Activated naive CD8-positive, alpha-beta T cell (primary cell): ENCODE measurements around the gene DNAJB6.

Experiments used
- H3K27ac Mint-ChIP-seq: one replicate; pipeline ENCODE4 v1.8.0; 2021; ENCODE audit warnings: mixed read lengths
- H3K27me3 Mint-ChIP-seq: one replicate; pipeline ENCODE4 v1.8.0; 2021; ENCODE audit warnings: mixed read lengths
- H3K36me3 Mint-ChIP-seq: one replicate; pipeline ENCODE4 v1.8.0; 2021; ENCODE audit warnings: mixed read lengths
- H3K4me1 Mint-ChIP-seq: one replicate; pipeline ENCODE4 v1.8.0; 2021; ENCODE audit warnings: low read depth, mixed read lengths
- H3K4me3 Mint-ChIP-seq: one replicate; pipeline ENCODE4 v1.8.0; 2021; ENCODE audit warnings: mild to moderate bottlenecking, mixed read lengths
- H3K9me3 Mint-ChIP-seq: one replicate; pipeline ENCODE4 v1.8.0; 2021; ENCODE audit warnings: low read depth, mixed read lengths

The DNAJB6 gene

DNA sequence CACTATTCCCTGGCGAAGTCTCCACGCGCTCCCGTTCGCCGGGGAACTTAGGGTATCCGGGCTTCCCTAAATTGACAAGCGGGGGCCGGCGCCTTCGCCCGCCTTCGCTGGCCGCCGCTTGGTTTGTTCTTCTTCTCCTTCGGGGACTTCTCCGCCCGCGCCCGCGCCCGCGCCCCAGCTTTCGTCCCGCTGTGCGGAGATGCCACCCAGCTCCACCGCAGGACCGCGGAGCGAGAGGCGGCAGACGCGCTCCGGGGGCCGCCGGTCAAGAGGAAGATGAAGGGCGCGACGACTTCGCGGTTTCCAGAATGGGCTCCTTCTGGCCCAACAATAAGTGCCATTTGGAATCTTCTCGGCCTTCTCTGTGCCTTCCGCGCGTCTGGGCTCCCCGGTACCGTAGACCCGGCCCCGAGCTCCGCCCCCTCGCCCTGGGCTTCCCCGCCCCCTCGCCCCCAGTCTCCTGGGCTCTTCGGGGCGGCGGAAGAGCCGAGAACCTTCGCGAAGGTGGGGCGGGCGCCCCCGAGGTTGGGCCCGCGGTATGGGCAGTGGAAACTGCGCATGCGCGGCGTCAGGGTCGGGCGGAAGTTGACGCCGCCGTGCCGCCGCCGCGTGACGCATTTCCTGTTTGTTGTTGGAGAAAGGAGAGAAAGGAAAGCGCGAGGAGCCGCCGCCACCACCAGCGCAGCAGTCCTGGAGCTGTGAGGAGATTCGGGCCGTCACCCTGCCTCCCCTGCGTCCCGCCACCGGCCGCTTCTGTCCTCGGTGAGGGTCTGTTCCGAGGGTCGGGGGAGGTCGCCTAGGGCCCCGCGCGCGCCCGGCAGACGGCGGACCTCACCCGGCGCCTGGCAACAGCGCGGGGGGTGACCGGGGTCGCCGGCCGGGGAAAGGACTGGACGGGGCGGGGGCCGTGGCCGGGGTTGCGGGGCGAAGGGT, at the start of gene DNAJB6:
Gene DNAJB6 (plus strand): TSS at position 622 of the 933 bp plus-strand sequence. CDS start 21,569 bp downstream, outside the sequence.
- peak within 1 kb of the TSS; percentile 98 for H3K4me3 Mint-ChIP-seq
- peak within 1 kb of the TSS; percentile 97 for H3K27ac Mint-ChIP-seq
- peaks cover 9% of the 10 kb centered on the region for H3K36me3 Mint-ChIP-seq
- no peaks in the 10 kb centered on the region for H3K9me3 Mint-ChIP-seq
- H3K4me1 Mint-ChIP-seq, result peaks cover 34% of the 10 kb centered on the region
- H3K27me3 Mint-ChIP-seq, result no peaks in the 10 kb centered on the region

DNA sequence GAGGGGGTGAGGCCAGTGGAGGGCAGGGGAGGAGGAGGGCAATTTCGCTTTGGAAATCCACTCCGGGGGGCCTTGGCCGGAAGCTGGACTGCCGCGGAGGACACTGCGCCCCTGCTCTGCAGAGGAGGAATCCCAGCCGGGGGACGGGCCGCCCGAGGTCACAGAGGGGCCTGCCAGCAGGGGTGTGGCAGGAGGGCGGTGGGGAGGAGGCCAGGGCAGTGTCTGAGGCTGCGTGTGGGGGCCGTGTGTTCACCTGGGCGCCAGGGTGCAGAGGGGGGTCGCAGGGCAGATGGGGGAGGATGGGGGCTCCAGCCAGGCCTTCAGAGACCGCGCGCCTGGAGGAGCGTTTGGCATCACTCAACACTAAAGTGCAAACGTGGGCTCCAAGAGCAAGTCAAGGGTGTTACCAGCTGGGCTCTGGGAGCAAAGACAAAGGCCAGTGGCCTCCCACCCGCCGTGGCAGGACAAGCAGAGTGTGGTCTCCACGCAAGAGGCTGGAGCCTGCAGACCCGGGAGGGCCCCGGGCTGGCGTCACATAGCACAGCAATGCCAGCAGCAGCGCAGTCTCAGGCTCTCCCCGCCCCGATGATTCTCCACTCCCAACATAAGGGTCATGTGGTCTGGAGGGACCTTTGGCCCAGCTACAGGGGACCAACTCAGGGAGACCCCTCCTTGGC, 45.3 kb upstream of the DNAJB6 start:
- H3K4me1 Mint-ChIP-seq, result no peaks in the 10 kb centered on the region
- H3K4me3 Mint-ChIP-seq, result no peak overlapping the region
- H3K36me3 Mint-ChIP-seq, result no peaks in the 10 kb centered on the region
- no peak overlapping the region for H3K27ac Mint-ChIP-seq
- H3K9me3 Mint-ChIP-seq, result no peaks in the 10 kb centered on the region
- no peaks in the 10 kb centered on the region for H3K27me3 Mint-ChIP-seq

DNA sequence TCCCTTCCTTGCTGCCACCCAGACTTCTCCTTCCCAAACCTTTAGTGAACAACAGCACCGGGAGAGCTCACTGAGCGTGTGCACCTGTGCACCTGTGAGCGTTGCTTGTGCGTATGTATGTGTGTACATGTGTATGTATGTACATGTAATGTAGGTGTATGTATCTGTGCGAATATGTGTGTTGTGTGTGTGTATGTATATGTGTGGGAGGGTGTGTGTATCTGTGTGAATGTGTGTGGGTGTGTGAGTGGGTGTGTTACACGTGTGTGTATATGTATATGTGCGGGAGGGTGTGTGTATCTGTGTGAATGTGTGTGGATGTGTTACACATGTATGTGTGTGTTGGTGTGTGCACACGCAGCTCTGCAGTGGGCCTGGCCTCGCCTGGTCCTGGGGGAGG, 44.5 kb upstream of the DNAJB6 start:
- Mint-ChIP-seq H3K27ac (no peak overlapping the region), H3K36me3 (no peaks in the 10 kb centered on the region), H3K9me3 (no peaks in the 10 kb centered on the region), H3K27me3 (no peaks in the 10 kb centered on the region), H3K4me3 (no peak overlapping the region), H3K4me1 (no peaks in the 10 kb centered on the region)

DNA sequence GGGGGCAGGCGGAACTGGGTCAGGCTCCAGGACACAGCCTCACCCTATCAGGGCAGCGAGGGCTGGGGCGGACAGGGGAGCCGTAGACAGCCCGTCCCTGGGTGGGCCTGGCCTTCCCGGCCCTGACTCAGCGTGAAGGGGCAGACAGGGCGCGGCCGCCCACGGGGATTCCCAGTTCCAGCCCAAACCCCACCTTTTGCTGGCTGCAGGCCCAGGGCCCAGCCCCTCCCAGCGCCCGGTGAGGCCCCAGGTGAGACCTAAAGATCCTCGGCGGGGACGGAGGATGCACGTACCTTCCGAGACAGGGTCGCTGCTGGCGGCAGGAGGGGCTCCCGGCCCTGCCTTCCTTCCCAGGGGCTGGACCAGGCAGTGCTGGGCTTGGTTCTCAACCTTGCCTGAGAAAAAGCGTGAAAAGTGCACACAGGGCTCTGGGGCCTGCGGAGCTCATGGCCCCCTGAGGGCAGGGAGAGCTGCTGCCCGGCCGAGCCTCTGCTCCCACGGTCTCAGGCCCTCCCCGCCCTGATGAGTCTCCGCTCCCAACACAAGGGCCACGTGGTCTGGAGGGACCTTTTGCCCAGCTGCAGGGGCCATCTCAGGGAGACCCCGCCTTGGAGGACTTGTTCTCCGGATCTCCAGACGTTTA, 43.9 kb upstream of the DNAJB6 start:
- Mint-ChIP-seq H3K36me3 (no peaks in the 10 kb centered on the region), H3K9me3 (no peaks in the 10 kb centered on the region), H3K27ac (no peak overlapping the region), H3K4me1 (no peaks in the 10 kb centered on the region), H3K4me3 (no peak overlapping the region), H3K27me3 (no peaks in the 10 kb centered on the region)

DNA sequence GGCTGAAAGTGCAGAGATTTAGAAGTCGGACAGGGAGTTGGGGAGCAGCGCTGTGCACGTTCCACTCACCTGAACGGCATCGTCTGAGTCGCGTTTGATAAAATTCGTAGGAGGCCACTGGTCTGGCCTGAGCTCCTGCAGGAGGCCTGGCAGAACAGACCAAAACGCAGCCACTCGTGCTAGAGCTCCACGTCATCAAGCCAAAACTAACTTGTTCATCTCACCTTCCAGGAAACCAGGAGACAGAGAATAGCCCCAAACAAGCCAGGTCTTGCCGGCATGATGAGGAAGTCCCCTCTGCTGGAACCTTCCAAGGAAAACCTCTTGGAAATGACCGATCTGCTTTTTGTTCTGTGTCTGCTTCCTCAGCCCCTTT, 43.4 kb upstream of the DNAJB6 start:
- no peak overlapping the region for H3K27ac Mint-ChIP-seq
- H3K9me3 Mint-ChIP-seq, result no peaks in the 10 kb centered on the region
- H3K4me1 Mint-ChIP-seq, result no peaks in the 10 kb centered on the region
- no peak overlapping the region for H3K4me3 Mint-ChIP-seq
- no peaks in the 10 kb centered on the region for H3K27me3 Mint-ChIP-seq
- H3K36me3 Mint-ChIP-seq, result no peaks in the 10 kb centered on the region

DNA sequence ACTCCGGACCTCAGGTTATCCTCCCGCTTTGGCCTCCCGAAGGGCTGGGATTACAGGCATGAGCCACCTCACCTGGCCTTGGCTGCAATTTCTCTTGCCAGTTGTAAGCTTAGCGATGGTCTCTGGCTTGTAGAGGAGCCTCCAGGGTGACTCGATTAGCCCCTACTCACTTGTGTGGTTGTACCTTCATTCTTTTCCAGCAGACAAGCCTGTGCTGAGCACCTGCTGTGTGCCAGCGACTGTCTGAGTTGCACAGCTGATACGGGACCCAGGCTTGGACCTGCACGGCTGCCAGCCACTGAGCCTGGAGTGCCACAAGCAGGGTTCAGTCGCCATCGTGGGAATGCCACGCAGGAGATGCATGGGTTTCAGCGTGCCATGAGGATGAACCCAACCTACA, 42.0 kb upstream of the DNAJB6 start:
- Mint-ChIP-seq H3K9me3 (no peaks in the 10 kb centered on the region), H3K4me1 (peaks cover 7% of the 10 kb centered on the region), H3K27me3 (no peaks in the 10 kb centered on the region), H3K4me3 (no peak overlapping the region), H3K36me3 (no peaks in the 10 kb centered on the region), H3K27ac (no peak overlapping the region)

DNA sequence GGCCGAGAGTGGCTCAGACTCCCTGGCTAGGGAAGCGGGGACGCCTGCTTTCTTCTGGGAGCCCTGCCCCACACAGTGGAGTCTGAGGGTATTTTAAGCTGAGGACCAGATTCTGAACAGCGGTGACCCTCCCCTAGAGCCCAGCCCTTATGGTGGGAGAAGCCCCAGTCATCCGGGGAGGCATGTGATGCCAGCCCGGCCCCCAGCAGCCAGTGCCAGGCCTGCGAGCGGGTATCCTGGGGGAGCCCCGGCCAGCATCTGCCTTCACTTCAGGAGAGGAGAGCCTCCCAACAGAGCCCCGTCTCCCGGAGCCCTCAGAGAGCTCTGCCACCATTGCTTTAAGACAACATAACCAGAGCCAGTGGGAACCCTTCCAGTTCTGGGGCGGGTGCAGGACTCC, 41.5 kb upstream of the DNAJB6 start:
- Mint-ChIP-seq H3K4me1 (peaks cover 7% of the 10 kb centered on the region), H3K36me3 (no peaks in the 10 kb centered on the region), H3K27me3 (no peaks in the 10 kb centered on the region), H3K27ac (no peak overlapping the region), H3K4me3 (no peak overlapping the region), H3K9me3 (no peaks in the 10 kb centered on the region)

DNA sequence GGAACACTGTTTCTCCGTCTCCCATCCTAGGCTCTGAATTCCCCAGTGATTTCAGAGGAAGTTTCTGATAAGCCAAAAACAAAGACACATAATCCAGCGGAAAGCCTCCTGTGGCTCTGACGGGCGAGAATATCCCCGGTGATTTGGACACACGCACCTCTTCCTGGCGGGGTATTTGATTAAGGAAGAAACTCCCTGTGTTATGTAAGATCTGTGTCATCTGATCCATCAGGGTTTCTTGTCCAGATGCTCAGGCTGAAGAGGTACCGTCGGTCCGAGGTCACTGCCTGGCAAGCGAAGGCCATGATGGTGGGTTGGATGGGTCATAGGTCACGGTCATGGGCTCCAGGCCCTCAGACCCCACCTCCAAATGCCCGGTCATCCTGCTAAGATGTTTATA, 39.6 kb upstream of the DNAJB6 start:
- Mint-ChIP-seq H3K4me3 (no peak overlapping the region), H3K4me1 (peaks cover 19% of the 10 kb centered on the region), H3K27me3 (no peaks in the 10 kb centered on the region), H3K9me3 (no peaks in the 10 kb centered on the region), H3K36me3 (no peaks in the 10 kb centered on the region), H3K27ac (no peak overlapping the region)

DNA sequence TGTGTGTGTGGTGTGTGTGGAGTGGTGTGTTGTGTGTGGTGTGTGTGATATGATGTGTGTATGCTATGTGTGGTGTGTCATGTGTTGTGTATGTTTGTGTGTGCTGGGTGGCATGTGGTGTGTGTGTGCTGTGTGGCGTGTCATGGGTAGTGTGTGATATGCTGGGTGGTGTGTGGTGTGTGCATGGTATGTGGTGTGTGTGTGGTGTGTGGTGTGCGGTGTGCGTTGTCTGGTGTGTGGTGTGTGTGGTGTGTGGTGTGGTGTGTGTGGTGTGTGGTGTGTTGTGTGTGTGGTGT, 37.5 kb upstream of the DNAJB6 start:
- no peak overlapping the region for H3K4me3 Mint-ChIP-seq

DNA sequence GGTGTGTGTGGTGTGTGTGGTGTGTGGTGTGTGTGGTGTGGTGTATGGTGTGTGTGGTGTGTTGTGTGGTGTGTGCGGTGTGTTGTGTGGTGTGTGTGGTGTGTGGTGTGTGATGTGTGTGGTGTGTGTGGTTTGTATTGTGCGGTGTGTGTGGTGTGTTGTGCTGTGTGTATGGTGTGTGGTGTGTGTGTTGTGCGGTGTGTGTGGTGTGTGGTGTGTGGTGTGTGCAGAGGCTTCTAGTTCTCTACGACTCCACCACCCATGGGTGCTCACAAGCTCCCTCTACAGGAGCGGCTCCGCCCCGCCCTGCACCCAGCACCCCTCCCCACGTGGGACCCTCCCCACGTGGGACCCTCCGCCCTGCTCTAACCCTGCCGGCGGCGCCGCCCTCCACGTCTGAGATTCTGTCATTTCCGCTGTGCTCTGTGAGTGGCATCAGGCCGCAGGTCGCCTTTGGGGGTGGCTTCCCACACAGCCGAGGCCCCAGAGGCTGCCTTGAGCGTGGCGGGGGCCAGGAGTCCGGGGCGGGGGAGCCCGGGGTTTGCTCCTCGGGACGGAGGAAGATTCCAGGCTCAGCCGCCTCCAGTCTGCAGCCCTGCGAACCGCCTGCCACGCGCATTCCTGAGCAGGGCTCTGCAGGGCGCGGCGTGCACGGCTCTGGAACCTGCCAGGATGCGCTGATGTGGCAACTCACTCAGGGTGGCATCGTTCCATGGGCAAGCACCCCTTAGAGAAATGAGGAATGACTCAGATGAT, 37.0 kb upstream of the DNAJB6 start:
- Mint-ChIP-seq H3K27me3 (no peaks in the 10 kb centered on the region), H3K36me3 (no peaks in the 10 kb centered on the region), H3K4me1 (peaks cover 31% of the 10 kb centered on the region), H3K4me3 (no peak overlapping the region), H3K27ac (peak overlapping the region; percentile 47), H3K9me3 (no peaks in the 10 kb centered on the region)

More for the DNA sequence above, 37.5 kb upstream of the DNAJB6 start:
- Mint-ChIP-seq H3K36me3 (no peaks in the 10 kb centered on the region), H3K9me3 (no peaks in the 10 kb centered on the region), H3K27me3 (no peaks in the 10 kb centered on the region), H3K27ac (peak overlapping the region; percentile 47), H3K4me1 (peaks cover 31% of the 10 kb centered on the region)

DNA sequence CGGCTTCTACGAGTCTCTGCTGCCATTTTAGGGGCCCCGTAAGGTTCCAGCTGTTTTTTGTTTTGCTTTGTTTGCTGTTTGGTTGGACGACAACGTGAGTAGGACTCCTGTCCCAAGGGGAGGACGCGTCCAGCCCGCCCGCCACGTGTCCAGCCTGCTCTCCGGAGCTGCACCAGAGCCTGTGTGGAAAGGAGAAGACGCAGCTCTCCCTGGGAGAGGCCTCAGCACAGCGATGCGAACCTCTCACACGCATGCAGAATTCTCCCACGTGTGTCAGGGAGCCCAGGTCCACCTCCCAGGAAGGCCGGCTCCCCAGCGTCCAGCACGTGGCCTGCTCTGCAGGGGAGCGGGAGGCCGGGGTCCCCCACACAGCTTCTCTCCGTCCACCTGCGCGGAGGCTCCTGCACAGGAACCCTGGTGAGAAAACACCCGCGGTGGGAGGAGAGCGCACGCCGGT, 36.4 kb upstream of the DNAJB6 start:
- Mint-ChIP-seq H3K9me3 (no peaks in the 10 kb centered on the region), H3K27me3 (no peaks in the 10 kb centered on the region), H3K4me1 (peaks cover 31% of the 10 kb centered on the region), H3K27ac (no peak overlapping the region), H3K36me3 (no peaks in the 10 kb centered on the region), H3K4me3 (no peak overlapping the region)

DNA sequence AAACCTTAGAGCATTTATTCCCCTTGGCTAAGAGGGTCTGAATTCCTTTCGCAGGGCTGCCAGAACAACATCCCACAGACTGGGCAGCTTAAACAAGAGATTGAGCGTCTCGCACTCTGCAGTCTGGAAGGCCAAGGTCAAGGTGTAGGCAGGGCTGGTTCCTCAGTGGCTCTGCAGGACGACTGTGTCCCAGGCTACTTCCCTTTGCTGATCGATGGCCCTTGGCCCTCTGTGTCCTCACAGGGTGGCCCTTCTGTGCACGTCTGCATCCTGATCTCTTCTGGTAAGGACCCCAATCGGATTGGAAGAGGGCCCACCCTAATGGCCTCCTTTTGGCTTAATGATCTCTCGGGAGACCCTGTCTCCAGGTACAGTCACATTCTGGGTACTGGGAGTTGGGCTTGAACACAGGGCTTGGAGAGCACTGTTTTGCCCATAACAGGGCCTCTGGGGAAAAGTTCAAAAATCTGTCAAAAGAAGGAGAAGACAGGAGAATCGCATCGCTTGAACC, 35.1 kb upstream of the DNAJB6 start:
- H3K4me1 Mint-ChIP-seq, result peaks cover 36% of the 10 kb centered on the region
- peak overlapping the region; percentile 80 for H3K4me3 Mint-ChIP-seq
- H3K9me3 Mint-ChIP-seq, result no peaks in the 10 kb centered on the region
- H3K36me3 Mint-ChIP-seq, result no peaks in the 10 kb centered on the region
- peak overlapping the region; percentile 99 for H3K27ac Mint-ChIP-seq
- H3K27me3 Mint-ChIP-seq, result no peaks in the 10 kb centered on the region

DNA sequence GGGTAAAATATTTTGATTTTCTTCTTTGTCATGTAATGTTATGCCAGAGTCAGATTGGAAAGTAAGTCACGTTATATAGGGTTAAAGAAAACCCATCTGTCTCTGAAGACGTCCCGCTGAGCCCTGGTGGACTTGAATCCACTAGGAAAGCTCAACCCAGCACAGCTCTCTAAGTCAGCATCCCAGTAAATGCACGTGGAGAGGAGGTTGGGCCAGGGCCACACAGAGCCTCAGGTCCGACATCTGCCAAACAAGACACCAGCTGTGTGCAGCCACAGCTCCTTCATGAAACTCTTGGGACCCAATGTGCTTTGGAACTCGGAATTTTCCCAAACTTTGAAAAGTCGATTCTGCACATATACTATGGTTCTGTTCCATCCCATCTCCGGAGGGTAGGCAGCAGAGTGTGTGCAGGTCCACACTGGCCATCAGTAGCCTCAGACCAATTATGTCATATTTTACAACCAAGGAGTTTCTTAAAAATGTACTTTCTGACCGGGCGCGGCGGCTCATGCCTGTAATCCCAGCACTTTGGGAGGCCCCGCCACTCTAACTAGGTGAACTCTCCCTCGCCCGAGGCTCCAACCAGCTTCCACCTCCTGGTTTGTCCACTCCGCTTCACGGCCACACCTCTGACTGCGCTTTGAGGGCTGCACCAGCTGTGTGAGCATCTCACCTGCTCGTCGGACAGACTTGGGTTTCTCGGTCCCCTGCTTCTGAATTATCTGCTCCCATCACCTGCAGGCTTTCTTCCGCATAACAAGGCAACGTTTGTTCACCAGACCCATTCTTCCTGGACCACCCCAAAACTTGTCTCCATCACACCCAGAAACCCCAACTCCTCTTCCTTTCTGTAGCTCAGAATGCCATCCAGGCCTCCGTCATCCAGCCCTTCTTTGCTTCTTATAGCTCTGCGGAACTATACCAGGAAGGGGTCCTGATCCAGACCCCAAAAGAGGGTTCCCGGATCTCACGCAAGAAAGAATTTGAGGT, 29.7 kb upstream of the DNAJB6 start:
- no peaks in the 10 kb centered on the region for H3K9me3 Mint-ChIP-seq
- H3K36me3 Mint-ChIP-seq, result no peaks in the 10 kb centered on the region
- no peaks in the 10 kb centered on the region for H3K27me3 Mint-ChIP-seq
- no peak overlapping the region for H3K4me3 Mint-ChIP-seq
- peaks cover 18% of the 10 kb centered on the region for H3K4me1 Mint-ChIP-seq
- H3K27ac Mint-ChIP-seq, result no peak overlapping the region
